ENCODE measurements around the gene CUL5. TPM values are rescaled to one million over a fixed set of nuclear protein-coding genes. Genes with fewer than 3 reads are reported as not detected.
"Not testable (repeated sequence)": the region's sequence is repeated elsewhere in the genome, so short reads cannot be mapped to it uniquely, and the experiment has no call there.

The CUL5 gene
- total RNA-seq, 1 donor from 2014 or later: 32.3 TPM

- no peak for DNase-seq (ENCODE audit: low read depth in 2 of 2)
These were observed 103.4 kb downstream of the CUL5 start for GRCh38 chr11:108112057-108112456.

DNA sequence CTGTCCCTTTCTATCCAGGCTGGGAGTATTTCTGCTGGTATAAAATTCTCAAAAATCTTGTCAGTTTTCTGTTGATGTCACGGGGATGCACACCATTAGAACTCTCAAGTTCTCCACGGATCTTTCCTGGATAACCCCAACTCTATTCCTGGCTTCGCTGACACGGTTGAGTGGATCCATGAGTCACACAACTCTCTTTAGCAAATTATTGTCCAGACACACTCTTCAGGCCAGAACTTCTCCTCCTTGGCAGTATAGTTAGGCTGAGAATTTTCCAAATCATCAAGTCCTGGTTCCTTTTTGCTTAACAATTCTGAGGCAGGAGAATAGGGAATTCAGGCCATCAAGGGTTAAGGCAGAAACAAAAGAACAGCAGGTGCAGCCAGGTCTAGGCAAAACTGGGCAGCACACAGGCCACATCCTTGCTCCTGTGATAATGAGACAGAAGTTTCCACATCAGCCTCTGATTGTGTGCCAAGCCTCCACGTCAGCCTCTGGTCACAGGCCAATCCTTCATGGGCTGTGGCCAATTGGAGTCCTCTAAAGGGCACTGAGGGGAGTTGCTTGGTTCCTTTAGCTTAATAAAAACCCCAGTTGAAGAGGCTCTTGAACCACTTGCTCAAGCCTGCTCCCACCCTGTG is 106.9 kb downstream of the CUL5 start:
- DNase-seq (ENCODE audit: low read depth in 2 of 2): peak; percentile 85 to 96

- DNase-seq (ENCODE audit: low read depth in 2 of 2): peak; percentile 78 to 79
These were observed 109.2 kb downstream of the CUL5 start for GRCh38 chr11:108117746-108118371.

- not testable (repeated sequence) for DNase-seq (ENCODE audit: low read depth in 2 of 2)
These were observed 112.2 kb downstream of the CUL5 start for GRCh38 chr11:108120936-108121273.

GRCh38 chr11:108121274-108122155 is 112.8 kb downstream of the CUL5 start, which contains the start of gene ACAT1:
TSS of gene ACAT1 (plus strand) at chr11:108121567. CDS start at chr11:108121607, 40 bp downstream.
- peak; percentile 91 to 98 for DNase-seq (ENCODE audit: low read depth in 2 of 2)

GRCh38 chr11:108122166-108122628 is 113.5 kb downstream of the CUL5 start:
- peak; percentile 48 to 52 for DNase-seq (ENCODE audit: low read depth in 2 of 2)

- no peak for DNase-seq (ENCODE audit: low read depth in 2 of 2)
These were observed 116.4 kb downstream of the CUL5 start for GRCh38 chr11:108125096-108125495.

- DNase-seq (ENCODE audit: low read depth in 2 of 2): no peak
These were observed 120.1 kb downstream of the CUL5 start for GRCh38 chr11:108128772-108129171.

DNA sequence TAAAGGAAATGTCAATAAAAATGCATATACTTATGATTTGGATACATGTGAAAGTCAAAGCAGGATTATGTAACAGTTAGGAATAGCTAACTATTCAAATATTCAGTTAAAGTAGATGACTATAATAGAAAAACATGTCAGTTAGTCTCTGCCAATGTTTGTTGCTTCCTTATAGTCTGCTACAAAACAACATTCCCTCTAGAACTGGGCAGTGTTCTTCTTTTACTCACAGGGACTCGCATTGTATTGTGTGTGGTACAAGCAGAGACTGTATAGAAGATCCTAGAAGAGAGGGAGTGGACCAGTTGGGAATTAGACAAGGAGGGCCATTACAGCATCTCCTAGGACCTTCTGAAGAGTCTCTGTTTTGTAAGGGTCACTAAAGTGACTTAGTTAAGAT is 123.3 kb downstream of the CUL5 start:
- no peak for DNase-seq (ENCODE audit: low read depth in 2 of 2)

GRCh38 chr11:108132993-108133538 is 124.4 kb downstream of the CUL5 start:
- DNase-seq (ENCODE audit: low read depth in 2 of 2): not testable (repeated sequence)

DNA sequence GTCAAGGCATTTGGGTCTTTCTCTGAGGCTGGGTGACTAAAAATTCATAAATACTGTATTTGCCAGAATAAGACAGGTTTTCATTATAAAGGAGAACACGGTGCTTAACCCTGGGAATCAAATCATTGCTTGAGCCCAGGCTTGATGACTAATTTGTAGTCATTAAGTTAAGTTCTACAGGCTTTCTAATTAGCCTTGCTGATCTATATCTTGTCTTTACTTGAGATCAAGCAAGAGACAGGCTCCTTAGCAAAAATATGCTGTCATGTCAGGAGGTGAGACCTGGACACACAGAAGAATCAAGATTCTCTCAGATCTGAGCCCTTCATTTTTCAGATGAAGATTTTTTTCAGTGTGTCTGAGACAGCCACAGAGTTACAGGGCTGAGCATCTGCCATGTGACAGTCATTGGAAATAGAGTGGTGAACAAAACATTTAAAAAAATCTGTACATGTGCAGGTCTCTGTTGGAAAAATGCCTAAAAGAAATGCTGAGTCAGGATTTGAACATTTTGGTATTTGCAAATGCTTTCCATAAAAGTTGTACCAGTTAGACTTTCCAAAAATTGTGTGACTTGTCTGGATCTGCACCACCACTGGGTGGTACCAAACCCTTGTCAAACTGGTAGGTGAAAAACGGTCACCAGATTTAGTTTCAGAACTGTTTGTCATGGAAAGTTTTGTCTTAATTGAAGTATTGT is 127.3 kb downstream of the CUL5 start:
- peak; percentile 28 to 66 for DNase-seq (ENCODE audit: low read depth in 2 of 2)

DNA sequence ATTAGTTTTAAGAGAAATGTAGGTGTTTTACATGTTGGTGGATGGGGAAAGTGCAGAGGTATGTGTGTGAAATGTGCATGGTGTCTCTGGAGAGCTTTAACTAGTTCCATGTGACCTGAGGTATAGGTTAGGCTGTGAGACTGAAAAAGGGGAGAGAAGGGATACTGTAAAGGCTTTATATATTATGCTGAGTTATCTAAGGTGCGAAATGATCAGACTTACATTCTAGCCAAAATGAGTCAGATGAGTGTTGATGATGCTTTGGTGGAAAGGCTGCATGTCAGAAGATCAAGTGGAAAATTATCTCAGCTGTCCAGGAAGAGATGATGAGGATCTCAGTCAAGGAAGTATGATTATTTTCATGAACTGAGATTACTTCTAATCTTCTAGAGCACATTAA is 128.5 kb downstream of the CUL5 start:
- peak in 1 of 2 donors; percentile 15 for DNase-seq (ENCODE audit: low read depth in 2 of 2)

- no peak for DNase-seq (ENCODE audit: low read depth in 2 of 2)
These were observed 133.6 kb downstream of the CUL5 start for GRCh38 chr11:108142304-108142703.

- no peak for DNase-seq (ENCODE audit: low read depth in 2 of 2)
These were observed 135.9 kb downstream of the CUL5 start for GRCh38 chr11:108144615-108145014.

DNA sequence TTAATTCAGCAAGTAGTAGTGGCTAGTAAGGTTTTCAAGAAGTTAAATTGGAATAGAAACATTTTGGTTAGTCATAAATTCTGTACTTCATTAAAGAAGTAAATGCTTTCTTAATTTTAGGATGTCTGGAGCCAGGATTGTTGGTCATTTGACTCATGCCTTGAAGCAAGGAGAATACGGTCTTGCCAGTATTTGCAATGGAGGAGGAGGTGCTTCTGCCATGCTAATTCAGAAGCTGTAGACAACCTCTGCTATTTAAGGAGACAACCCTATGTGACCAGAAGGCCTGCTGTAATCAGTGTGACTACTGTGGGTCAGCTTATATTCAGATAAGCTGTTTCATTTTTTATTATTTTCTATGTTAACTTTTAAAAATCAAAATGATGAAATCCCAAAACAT is 138.5 kb downstream of the CUL5 start:
- no peak for DNase-seq (ENCODE audit: low read depth in 2 of 2)

DNA sequence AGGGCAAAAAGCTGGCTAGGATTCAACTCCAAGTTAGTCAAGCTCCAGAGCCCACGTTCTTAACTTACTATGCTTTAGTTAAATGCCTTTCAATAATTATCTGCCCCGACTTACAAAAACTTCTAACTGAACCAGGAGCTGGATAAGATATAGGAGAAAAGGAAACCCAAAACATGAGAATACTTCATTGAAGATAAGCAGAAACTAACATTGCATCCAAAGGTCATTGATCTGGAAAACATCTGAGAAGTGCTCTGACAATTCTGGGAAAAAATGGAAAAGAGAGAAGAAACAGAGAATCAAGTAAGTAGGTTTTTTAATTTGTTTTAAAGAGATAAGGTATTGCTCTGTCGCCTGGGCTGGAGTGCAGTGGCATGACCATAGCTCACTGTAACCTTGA is 139.9 kb downstream of the CUL5 start:
- no peak for DNase-seq (ENCODE audit: low read depth in 2 of 2)

- no peak for DNase-seq (ENCODE audit: low read depth in 2 of 2)
These were observed 145.9 kb downstream of the CUL5 start for GRCh38 chr11:108154591-108154990.
